SK-N-MC (cell line): ENCODE results near the gene SF3A2.

ENCODE experiments used
- EZH2 ChIP-seq: fragments of 200-600 bp; sonication (generic); IDR thresholded peaks from one replicate; pipeline ENCODE4 v1.6.1; 2017; ENCODE audit warnings: antibody characterized with exemption
- FOXP2 ChIP-seq: optimal IDR thresholded peaks from 2 replicates; pipeline ENCODE3; 2011; ENCODE audit warnings: mild to moderate bottlenecking, moderate library complexity; ENCODE audit not compliant: insufficient read depth; ENCODE audit errors: extremely low read length, control extremely low read depth
- POLR2AphosphoS5 ChIP-seq: IDR thresholded peaks from 2 replicates; pipeline ENCODE4 v1.6.1; 2012; ENCODE audit warnings: mild to moderate bottlenecking, low read depth, low read length, borderline replicate concordance

- no peak for TF ChIP-seq POLR2AphosphoS5
- TF ChIP-seq EZH2, result no peak
- no peak for TF ChIP-seq FOXP2
Observed at GRCh38 chr19:2244486-2244885, 7.9 kb downstream of the SF3A2 start.
